Measurements from ENCODE around the gene TRIM44. TPM values are rescaled to one million over a fixed set of nuclear protein-coding genes. Genes with fewer than 3 reads are reported as not detected.

The TRIM44 gene
- total RNA-seq, 1 donor from 2014 or later = 86.6 TPM

DNA sequence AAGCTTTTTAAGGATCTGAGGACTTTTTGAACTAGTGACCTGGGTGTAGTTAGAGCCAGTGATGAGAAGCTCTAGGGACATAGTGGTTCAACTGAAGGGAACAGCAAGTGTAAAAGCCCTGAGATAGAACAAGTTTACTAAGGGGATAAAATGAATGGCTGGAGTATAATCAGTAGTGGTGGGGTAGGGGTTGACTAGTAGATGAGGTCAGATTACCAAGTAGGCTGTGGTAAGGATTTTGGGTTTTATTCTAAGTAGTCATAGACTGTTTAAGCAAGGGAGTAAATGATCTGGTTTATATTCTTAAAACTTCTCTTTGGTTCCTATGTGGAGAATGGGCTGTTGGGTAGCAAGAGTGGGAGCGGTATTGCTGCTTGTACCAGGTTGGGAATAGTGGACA lies 15.3 kb downstream of the TRIM44 start:
- Mint-ChIP-seq H3K27me3 (ENCODE audit: low read depth) (no peaks in the 10 kb centered on the region), H3K36me3 (no peaks in the 10 kb centered on the region), H3K9me3 (no peaks in the 10 kb centered on the region), H3K4me1 (peaks cover 11% of the 10 kb centered on the region), H3K27ac (no peak overlapping the region), H3K4me3 (no peak overlapping the region)
- DNase-seq (ENCODE audit: low spot score in 2 of 2, unreplicated experiment in 2 of 2) = no peak
- TF ChIP-seq, protein P1, sequence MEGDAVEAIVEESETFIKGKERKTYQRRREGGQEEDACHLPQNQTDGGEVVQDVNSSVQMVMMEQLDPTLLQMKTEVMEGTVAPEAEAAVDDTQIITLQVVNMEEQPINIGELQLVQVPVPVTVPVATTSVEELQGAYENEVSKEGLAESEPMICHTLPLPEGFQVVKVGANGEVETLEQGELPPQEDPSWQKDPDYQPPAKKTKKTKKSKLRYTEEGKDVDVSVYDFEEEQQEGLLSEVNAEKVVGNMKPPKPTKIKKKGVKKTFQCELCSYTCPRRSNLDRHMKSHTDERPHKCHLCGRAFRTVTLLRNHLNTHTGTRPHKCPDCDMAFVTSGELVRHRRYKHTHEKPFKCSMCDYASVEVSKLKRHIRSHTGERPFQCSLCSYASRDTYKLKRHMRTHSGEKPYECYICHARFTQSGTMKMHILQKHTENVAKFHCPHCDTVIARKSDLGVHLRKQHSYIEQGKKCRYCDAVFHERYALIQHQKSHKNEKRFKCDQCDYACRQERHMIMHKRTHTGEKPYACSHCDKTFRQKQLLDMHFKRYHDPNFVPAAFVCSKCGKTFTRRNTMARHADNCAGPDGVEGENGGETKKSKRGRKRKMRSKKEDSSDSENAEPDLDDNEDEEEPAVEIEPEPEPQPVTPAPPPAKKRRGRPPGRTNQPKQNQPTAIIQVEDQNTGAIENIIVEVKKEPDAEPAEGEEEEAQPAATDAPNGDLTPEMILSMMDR (IDR thresholded peaks at IDR 0.05; ENCODE audit: unreplicated experiment) = no peak

DNA sequence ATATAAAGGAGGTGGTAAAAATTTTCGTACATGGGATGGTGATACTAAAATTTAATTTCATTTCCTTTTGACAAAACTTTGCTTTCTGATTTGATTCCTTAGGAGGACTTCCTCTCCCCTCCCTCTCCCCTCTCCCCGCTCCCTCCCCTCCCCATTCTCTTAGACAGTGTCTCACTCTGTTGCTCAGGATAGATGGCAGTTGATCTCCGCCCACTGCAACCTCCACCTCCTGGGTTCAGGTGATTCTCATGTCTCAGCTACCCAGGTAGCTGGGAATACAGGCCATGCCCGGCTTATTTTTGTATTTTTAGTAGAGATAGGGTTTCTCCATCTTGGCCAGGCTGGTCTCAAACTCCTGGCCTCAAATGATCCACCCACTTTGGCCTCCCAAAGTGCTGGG lies 15.9 kb downstream of the TRIM44 start:
- no peak overlapping the region for H3K4me3 Mint-ChIP-seq
- no peaks in the 10 kb centered on the region for H3K36me3 Mint-ChIP-seq
- no peaks in the 10 kb centered on the region for H3K9me3 Mint-ChIP-seq
- H3K27ac Mint-ChIP-seq = no peak overlapping the region
- peaks cover 14% of the 10 kb centered on the region for H3K4me1 Mint-ChIP-seq
- no peak for DNase-seq (ENCODE audit: low spot score in 2 of 2, unreplicated experiment in 2 of 2)
- TF ChIP-seq, protein P1 (IDR thresholded peaks at IDR 0.05; ENCODE audit: unreplicated experiment) = no peak
- no peaks in the 10 kb centered on the region for H3K27me3 Mint-ChIP-seq (ENCODE audit: low read depth)

DNA sequence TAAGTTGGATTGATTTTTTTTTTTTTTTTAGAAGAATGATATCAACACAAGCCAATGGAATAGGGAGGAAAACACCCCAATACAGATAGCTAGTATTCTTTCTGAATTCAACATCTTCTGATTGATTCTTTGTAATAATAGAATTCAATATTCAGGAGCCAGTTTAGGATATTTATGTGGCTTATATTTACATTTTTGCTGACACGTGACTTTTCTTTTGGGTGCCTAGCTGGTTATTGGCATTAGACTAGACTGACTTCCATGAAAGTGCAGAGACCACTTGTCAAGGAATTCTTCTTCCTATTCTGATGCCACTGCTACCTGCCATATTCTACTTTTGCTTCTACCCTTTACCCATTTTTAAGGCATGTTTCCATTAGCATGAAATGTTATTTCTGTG lies 16.4 kb downstream of the TRIM44 start:
- Mint-ChIP-seq H3K27me3 (ENCODE audit: low read depth) (no peaks in the 10 kb centered on the region), H3K36me3 (no peaks in the 10 kb centered on the region), H3K4me1 (peaks cover 14% of the 10 kb centered on the region), H3K27ac (no peak overlapping the region), H3K9me3 (no peaks in the 10 kb centered on the region), H3K4me3 (no peak overlapping the region)
- TF ChIP-seq, protein P1 (IDR thresholded peaks at IDR 0.05; ENCODE audit: unreplicated experiment) = no peak
- no peak for DNase-seq (ENCODE audit: low spot score in 2 of 2, unreplicated experiment in 2 of 2)

DNA sequence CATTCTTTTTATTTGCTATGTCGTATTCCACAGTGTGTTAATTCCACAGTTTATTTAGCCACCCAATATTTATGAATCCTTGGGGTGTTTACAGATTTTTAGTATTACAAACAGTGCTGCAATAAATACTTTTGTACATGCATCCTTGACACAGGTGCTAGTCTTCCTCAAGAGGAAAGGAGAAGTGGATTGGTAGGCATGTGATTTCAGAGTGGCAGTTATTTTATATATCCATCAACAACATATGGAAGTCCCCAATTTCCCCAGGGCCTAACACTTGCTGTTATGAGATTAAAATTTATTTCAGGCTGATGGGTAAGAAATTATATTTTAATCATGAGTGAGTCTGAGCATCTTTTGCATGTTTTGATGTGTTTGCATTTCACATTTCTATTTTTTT lies 17.9 kb downstream of the TRIM44 start:
- peaks cover 14% of the 10 kb centered on the region for H3K4me1 Mint-ChIP-seq
- TF ChIP-seq, protein P1 (IDR thresholded peaks at IDR 0.05; ENCODE audit: unreplicated experiment) = no peak
- no peak overlapping the region for H3K27ac Mint-ChIP-seq
- no peaks in the 10 kb centered on the region for H3K27me3 Mint-ChIP-seq (ENCODE audit: low read depth)
- no peak for DNase-seq (ENCODE audit: low spot score in 2 of 2, unreplicated experiment in 2 of 2)
- no peak overlapping the region for H3K4me3 Mint-ChIP-seq
- peaks cover 6% of the 10 kb centered on the region for H3K36me3 Mint-ChIP-seq
- H3K9me3 Mint-ChIP-seq = no peaks in the 10 kb centered on the region

DNA sequence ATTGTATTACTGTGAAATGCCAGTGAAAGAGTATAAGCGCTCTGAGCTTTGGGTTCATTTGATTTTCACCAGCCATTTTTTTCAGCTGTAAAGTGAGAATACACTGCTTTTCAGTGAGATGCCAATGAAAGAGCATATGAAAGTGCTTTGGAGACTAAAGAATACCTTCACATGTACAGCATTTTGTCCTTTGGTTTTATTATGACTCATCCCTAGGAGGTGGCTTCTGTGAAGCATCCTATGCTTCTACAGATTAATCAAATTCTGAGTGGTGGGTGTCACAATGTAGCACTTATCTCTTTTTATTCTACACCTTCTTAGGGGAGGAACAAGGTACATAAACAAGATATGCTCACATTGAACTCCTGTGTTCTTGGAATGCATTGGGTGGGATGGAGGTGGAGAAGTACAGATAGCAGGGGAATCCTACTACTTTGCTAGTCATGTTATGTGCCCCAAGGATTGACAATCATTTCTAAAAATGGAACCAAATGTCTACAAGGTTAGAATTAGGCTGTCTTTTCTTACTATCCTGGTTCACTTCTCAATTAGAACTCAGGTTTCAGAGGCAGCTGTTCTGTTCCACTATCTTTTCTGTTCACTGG lies 18.7 kb downstream of the TRIM44 start:
- Mint-ChIP-seq H3K27me3 (ENCODE audit: low read depth) (no peaks in the 10 kb centered on the region), H3K9me3 (no peaks in the 10 kb centered on the region), H3K36me3 (peaks cover 9% of the 10 kb centered on the region), H3K4me3 (no peak overlapping the region), H3K4me1 (peaks cover 14% of the 10 kb centered on the region), H3K27ac (no peak overlapping the region)
- DNase-seq (ENCODE audit: low spot score in 2 of 2, unreplicated experiment in 2 of 2) = no peak
- TF ChIP-seq, protein P1 (IDR thresholded peaks at IDR 0.05; ENCODE audit: unreplicated experiment) = no peak
